Stimulated activated naive B cell treated with anti-CD40 and anti-IgM and Interleukin-4, amounts not matched to agents 10 μg/mL and 1 μg/mL and 100 μg/mL, for 72 hours (primary cell): ENCODE measurements around the gene TELO2.
A peak's percentile ranks its signal among the peaks of the same experiment; 100 is the strongest.
"Not testable (repeated sequence)": the region's sequence is repeated elsewhere in the genome, so short reads cannot be mapped to it uniquely, and the experiment has no call there.

Experiments used
- ATAC-seq, 2 donors: fragments of 150-1000 bp; cut with Tn5 transposase; replicated peaks; 2 replicates each; pipeline ENCODE4 v1.10.0; 2021; ENCODE audit warnings: moderate library complexity in 1 of 2
- DNase-seq: peaks from one replicate; pipeline ENCODE4 v3.0.0; 2021
- H3K27ac Mint-ChIP-seq: one replicate; pipeline ENCODE4 v1.8.0; 2022; ENCODE audit warnings: mild to moderate bottlenecking, mixed read lengths
- H3K27me3 Mint-ChIP-seq, 2 donors: one replicate each; pipeline ENCODE4 v1.8.0; 2022; ENCODE audit warnings: mixed read lengths in 2 of 2
- H3K36me3 Mint-ChIP-seq, 2 donors: one replicate each; pipeline ENCODE4 v1.8.0; 2022; ENCODE audit warnings: mixed read lengths in 2 of 2, mild to moderate bottlenecking in 1 of 2
- H3K4me1 Mint-ChIP-seq, 2 donors: one replicate each; pipeline ENCODE4 v1.8.0; 2022; ENCODE audit warnings: mixed read lengths in 2 of 2, mild to moderate bottlenecking in 1 of 2
- H3K4me3 Mint-ChIP-seq, 2 donors: one replicate each; pipeline ENCODE4 v1.8.0; 2022; ENCODE audit warnings: mild to moderate bottlenecking in 2 of 2, mixed read lengths in 2 of 2, moderate library complexity in 1 of 2
- H3K9me3 Mint-ChIP-seq, 2 donors: one replicate each; pipeline ENCODE4 v1.8.0; 2022; ENCODE audit warnings: mixed read lengths in 2 of 2, mild to moderate bottlenecking in 1 of 2

The TELO2 gene

DNA sequence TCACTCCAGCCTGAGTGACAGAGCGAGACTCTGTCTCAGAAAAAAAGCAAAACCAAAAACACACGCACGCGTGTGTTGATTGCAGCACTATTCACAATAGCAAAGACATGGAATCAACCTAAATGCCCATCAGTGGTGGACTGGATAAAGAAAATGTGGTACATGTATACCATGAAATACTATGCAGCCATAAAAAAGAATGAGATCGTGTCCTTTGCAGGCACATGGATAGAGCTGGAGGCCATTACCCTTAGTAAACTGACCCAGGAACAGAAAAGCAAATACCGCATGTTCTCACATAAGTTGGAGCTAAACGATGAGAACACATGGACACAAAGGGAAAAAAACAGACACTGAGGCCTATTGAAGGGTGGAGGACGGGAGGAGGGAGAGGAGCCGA is 14.2 kb upstream of the TELO2 start:
- ATAC-seq, H3K36me3 Mint-ChIP-seq, H3K27me3 Mint-ChIP-seq, DNase-seq, H3K9me3 Mint-ChIP-seq: not testable (repeated sequence)
- Mint-ChIP-seq H3K27ac (peak overlapping the region; percentile 59), H3K4me1 (peaks cover 12 to 46% of the 10 kb centered on the region in 2 donors), H3K4me3 (peak overlapping the region in 1 of 2 donors; percentile 39)

DNA sequence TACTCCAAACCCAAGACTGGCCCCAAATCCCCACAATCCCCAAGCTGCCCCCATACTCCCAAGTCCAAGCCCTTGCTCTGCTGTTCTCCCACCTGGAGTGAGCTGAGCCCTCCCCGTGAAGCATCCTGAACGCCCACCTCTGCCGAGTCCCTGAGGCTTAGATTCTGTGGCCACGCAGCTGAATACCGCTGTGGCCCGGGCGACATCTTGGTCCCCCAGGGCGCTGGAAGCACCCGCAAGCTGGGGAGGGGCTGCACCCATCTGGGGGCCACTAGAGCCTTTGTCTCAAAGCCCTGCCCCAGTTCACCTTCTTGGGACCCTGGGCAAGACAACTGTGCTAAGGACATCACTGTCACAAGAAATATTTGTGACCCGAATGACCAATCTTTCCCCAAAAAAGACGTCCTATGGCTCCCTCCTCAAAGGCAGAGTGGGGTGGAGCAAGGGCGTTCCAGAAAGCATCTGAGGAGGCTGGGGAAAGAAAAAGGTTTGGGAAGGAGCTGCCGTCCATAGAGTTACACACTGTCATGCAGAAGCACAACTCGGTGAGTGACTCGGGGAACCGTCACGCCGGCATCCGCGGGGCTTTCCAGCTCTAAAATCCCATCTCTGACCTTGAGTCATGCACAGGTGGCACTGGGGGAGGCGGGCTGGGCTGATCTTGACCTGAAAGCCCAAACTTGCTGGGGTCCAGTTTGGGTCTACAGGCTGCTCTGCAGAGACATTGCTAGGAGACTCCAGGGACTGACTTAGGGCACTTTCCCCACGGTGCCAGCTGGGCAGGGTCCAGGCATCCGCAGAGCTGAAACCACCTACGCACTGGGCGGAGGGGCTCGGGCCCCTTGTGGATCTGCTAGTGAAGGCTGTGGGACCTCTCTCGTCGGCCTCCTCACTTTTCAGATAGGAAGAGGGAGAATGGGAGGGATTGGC is 11.0 kb upstream of the TELO2 start:
- H3K4me3 Mint-ChIP-seq, result peak overlapping the region in 1 of 2 donors; percentile 11
- peaks cover 12 to 33% of the 10 kb centered on the region in 2 donors for H3K4me1 Mint-ChIP-seq
- DNase-seq (no peak), ATAC-seq (no peak)
- H3K36me3 Mint-ChIP-seq, result peaks cover 5 to 6% of the 10 kb centered on the region in 2 donors
- H3K27ac Mint-ChIP-seq, result peak overlapping the region; percentile 51
- H3K27me3 Mint-ChIP-seq, result no peaks in the 10 kb centered on the region
- H3K9me3 Mint-ChIP-seq, result peaks cover 5% of the 10 kb centered on the region in 2 donors

DNA sequence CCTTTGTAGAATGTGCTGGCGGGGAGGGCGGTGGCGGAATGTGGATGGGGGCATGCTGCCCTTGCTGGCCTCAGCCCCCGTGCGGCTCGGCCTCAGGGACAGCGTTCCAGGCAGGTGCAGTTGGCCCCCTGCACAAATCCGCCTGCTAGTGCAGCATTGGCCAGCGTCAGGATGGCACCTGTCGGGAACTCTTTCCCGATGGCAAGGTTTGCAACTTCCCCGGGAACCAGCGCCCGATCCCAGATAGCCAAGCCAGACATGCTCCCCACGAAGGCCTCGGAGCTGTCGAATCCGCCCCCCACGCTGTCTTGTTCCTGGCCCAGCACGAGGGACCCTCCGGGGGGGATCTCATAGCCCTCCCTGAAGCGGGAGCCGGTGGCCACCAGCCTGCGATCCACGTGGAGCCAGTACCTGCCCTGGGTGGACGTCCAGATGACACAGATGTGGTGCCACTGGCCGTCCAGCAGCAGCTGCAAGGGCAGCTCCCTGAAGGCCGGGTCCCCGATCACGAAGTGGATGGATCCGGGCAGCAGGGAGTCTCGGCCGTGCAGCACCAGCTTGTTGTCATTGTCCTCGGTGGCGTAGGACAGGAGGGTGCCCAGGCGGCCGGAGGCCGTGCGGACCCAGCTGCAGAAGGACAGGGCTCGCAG is 7.2 kb upstream of the TELO2 start:
- H3K9me3 Mint-ChIP-seq, result peaks cover 3 to 4% of the 10 kb centered on the region in 2 donors
- no peak overlapping the region for H3K4me3 Mint-ChIP-seq
- no peak for ATAC-seq
- DNase-seq, result no peak
- H3K27me3 Mint-ChIP-seq, result no peaks in the 10 kb centered on the region
- no peak overlapping the region for H3K27ac Mint-ChIP-seq
- peaks cover 3 to 4% of the 10 kb centered on the region in 2 donors for H3K36me3 Mint-ChIP-seq
- peaks cover 7 to 16% of the 10 kb centered on the region in 2 donors for H3K4me1 Mint-ChIP-seq

DNA sequence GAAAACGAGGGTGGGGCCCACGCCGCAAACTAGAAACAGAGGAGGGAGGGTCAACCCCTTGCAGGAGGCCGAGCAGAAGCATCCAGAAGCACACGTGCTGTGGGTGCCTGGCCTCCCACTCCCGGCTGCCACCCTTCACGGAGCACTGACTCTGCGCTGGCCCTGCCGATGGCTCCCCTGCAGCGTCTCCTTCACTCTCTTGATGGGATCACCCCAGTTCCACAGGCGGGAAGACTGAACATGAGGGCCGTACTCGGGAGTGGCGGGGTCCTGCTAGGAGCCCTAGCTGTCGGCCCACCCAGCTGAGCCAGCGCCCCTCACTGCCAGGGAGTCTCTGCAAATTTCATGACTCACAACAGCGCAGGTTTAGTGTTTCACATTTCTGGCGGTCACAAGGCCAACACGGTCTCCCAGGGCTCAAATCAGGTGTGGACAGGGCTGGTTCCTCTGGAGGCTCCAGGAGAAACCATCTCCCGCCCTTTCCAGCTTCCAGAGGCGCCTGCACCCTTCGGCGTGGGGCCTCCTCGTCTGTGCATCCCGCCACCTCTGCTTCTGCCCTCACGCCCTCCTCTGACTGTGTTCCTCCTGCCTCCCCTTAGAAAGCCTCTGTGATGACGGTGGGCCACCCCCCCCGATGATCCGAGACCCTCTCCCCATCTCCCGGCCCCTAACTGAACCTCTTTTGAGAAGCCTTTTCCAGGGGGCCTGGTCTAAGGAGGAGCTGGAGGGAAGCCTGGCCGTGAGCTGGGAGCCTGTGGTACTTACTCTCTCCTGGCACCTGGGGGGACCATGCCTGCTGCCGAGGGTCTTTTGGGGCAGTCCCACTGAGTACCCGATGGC is 6.4 kb upstream of the TELO2 start:
- H3K4me1 Mint-ChIP-seq, result peaks cover 3 to 8% of the 10 kb centered on the region in 2 donors
- DNase-seq (no peak), ATAC-seq (no peak)
- H3K4me3 Mint-ChIP-seq, result no peak overlapping the region
- no peaks in the 10 kb centered on the region for H3K36me3 Mint-ChIP-seq
- peak overlapping the region; percentile 70 for H3K27ac Mint-ChIP-seq
- H3K9me3 Mint-ChIP-seq, result no peaks in the 10 kb centered on the region
- H3K27me3 Mint-ChIP-seq, result no peaks in the 10 kb centered on the region

DNA sequence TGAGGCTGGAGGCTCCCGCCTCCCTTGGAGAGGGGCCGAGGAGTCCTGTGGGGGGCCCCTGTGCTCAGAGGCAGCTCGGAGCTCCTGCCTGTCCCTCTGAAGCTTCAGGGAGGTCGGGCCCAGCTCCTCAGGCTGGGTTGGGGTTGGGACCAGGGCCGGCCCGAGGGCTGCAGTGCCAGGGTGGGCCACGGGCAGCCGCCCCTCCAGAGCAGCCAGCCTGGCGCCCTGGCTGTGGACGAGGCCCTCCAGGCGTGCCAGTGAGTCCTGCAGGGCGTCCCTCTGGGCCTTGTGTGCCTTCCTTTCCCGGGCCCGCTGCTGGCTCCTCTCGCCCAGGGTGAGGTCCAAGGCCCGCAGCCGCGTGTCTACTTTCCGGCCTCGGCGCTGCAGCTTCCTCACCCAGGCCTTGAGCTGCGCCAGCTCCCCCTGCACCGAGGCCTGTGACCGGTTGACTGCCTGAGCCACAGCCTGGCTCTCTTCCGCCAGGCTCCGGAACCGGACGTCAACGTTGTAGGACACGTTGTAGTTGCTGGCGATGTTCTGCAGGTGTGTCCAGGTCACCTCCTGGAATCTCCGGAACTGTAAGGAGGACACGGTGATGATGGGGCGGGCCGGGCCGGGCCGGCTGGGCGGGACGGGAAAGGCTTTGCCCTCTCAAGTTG is 5.6 kb upstream of the TELO2 start:
- DNase-seq (no peak), ATAC-seq (no peak)
- Mint-ChIP-seq H3K27me3 (no peaks in the 10 kb centered on the region), H3K36me3 (no peaks in the 10 kb centered on the region), H3K9me3 (no peaks in the 10 kb centered on the region), H3K27ac (no peak overlapping the region), H3K4me1 (peaks cover 3 to 10% of the 10 kb centered on the region in 2 donors), H3K4me3 (no peak overlapping the region)

DNA sequence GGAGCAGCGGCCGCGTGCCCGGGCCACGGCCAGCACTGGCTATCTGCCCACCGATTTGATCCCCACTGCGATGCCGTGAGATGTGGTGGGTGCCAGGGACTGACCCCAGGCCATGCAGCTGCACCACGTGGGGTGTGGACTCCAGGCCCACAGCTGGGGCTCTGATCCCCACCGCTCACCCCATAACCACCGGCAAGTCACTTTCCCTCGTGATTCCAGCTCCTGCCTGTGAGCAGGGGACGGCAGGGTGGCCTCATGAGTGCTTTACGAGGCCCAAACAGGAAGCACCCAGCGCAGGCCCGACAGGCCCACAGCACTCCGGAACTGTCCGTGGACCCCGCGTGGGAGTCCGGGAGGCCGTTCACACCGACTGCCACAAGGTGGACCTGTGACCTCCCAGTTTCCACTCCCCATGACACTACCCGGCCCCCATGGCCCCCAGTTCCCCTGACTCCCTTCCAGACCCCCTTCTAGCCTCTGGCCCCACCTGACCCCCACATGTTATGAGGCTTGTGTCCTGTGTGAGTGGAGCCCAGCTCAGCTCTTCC is 5.0 kb upstream of the TELO2 start:
- H3K27me3 Mint-ChIP-seq, result no peaks in the 10 kb centered on the region
- DNase-seq (no peak), ATAC-seq (no peak)
- H3K9me3 Mint-ChIP-seq, result no peaks in the 10 kb centered on the region
- peaks cover 6 to 12% of the 10 kb centered on the region in 2 donors for H3K4me1 Mint-ChIP-seq
- no peak overlapping the region for H3K27ac Mint-ChIP-seq
- no peak overlapping the region for H3K4me3 Mint-ChIP-seq
- H3K36me3 Mint-ChIP-seq, result peaks cover 0 to 3% of the 10 kb centered on the region in 2 donors

DNA sequence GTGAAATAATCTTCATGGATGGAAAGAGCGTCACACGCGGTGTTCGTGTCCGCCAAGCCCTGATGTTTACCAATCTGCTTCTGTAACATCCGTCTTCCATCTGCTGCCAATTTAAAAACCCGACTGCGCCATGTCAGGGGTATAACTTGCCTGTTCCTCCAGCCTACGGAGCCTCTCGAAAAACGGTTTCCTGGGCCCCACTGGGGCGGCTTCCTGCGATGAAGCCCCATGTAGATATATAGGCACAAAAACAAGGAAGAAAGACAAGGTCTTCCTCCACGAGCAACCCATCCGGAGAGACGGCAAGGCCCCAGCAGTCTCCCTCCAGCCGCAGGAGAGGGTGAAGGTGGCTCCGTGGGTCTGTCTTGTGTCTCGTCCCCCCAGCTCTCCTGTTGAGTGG is 4.5 kb upstream of the TELO2 start, which contains the start of gene PTX4:
TSS of gene PTX4 (minus strand) at position 326 of the 400 bp plus-strand sequence. CDS start at position 291, 35 bp downstream.
- no peak within 1 kb of the TSS for H3K4me3 Mint-ChIP-seq
- peaks cover 6 to 12% of the 10 kb centered on the region in 2 donors for H3K4me1 Mint-ChIP-seq
- peaks cover 0 to 3% of the 10 kb centered on the region in 2 donors for H3K36me3 Mint-ChIP-seq
- H3K27ac Mint-ChIP-seq, result no peak within 1 kb of the TSS
- DNase-seq (no peak), ATAC-seq (no peak)
- H3K9me3 Mint-ChIP-seq, result no peaks in the 10 kb centered on the region
- no peaks in the 10 kb centered on the region for H3K27me3 Mint-ChIP-seq

DNA sequence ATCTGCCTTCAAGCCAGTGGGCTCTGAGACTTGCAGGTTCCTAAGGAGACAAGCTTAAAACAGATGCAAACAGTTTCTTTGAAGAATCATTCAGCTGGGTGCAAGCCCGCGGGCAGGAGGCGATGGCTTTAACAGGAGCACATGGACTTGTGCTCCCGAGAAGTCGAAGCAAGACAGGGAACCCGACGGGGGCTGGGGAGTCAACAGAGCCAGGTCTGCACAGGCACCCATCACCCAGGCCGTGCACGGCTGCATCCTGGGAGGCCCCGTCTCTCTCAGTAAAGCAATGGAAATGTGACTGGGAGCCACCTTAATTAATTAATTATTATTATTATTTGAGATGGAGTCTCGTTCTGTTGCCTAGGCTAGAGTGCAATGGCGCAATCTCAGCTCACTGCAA is 4.1 kb upstream of the TELO2 start:
- Mint-ChIP-seq H3K4me1 (peaks cover 6 to 17% of the 10 kb centered on the region in 2 donors), H3K36me3 (peaks cover 0 to 3% of the 10 kb centered on the region in 2 donors), H3K27me3 (no peaks in the 10 kb centered on the region), H3K27ac (no peak overlapping the region), H3K4me3 (no peak overlapping the region), H3K9me3 (no peaks in the 10 kb centered on the region)
- no peak for ATAC-seq
- DNase-seq, result no peak

DNA sequence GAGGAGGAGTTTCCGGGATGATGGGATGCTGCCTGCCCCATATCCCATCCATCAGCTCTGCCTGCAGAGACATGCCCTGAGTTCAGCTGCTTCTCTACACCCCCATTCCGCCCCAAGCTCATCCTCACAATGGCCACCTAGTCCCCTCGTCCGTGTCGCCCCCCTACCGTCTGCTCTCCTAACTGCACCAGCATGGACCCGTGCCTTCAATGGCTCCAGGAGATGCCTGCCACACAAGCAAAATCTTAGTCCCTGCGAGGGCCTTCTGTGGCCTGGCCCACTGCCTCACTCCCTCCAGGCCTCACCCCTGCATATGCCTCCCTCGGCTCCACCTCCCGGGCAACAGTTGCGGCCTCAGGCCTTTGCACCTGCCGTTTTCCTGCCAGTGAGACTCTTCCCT is 1.8 kb upstream of the TELO2 start:
- H3K4me3 Mint-ChIP-seq, result no peak overlapping the region
- H3K36me3 Mint-ChIP-seq, result peaks cover 0 to 6% of the 10 kb centered on the region in 2 donors
- no peaks in the 10 kb centered on the region for H3K27me3 Mint-ChIP-seq
- ATAC-seq (no peak), DNase-seq (no peak)
- H3K27ac Mint-ChIP-seq, result peak overlapping the region; percentile 26
- H3K9me3 Mint-ChIP-seq, result no peaks in the 10 kb centered on the region
- peaks cover 8 to 21% of the 10 kb centered on the region in 2 donors for H3K4me1 Mint-ChIP-seq

DNA sequence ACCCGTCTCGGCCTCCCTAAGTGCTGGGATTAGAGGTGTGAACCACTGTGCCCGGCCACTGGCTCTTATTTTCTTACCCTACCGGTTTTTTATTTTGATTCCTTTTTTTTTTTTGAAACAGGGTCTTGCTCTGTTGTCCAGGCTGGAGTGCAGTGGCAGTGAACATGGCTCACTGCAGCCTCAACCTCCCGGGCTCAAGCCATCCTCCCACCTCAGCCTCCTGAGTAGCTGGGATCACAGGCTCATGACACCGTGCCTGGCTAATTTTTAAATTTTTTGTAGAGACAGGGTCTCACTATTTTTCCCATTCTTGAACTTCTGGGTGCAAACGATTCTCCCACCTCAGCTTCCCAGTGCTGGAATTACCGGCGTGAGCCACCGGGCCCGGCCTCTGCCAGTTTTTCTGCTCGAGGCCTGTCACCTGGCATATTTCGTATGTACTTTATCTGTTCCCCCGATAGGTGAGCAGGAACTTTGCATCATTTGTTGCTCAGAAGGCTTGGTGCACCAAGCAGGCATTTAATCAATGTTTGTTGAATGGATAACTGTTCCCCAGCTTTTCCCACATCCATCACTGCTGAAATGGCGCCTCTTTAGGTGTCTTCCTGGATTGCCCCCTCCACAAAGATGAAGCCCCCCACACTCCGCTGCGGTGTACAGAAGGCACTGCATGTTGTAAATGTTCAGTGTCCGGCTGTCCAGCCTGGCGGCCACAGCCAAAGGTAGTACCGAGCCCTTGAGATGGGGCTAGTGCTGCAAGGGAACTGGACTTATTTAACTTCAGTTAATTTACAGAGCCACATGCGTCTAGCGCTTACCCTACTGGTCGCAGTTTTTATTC is 858 bp upstream of the TELO2 start:
- H3K4me3 Mint-ChIP-seq, result peak overlapping the region; percentile 95 to 99
- ATAC-seq, result no peak
- H3K36me3 Mint-ChIP-seq, result peaks cover 7 to 12% of the 10 kb centered on the region in 2 donors
- H3K4me1 Mint-ChIP-seq, result peaks cover 12 to 21% of the 10 kb centered on the region in 2 donors
- no peaks in the 10 kb centered on the region for H3K27me3 Mint-ChIP-seq
- no peak for DNase-seq
- H3K27ac Mint-ChIP-seq, result peak overlapping the region; percentile 100
- H3K9me3 Mint-ChIP-seq, result no peaks in the 10 kb centered on the region

DNA sequence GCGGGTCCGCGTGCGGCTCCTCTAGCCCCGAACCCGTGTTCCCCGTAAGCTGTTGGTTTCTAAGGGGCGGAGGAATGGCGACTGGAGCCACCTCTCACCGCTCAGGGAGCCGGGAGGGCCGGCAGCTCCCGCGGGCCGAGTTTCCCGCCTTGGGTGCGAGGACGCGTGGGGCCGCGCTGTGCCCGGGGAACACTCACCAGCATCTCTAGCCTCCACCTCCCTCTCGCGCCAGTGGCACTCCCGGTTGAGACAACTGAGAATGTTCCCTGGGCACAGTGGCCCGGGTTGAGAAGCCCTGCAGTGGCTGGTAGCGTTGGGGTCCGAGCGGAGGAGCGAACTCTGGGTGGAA is 560 bp downstream of the TELO2 start:
- H3K9me3 Mint-ChIP-seq, result no peaks in the 10 kb centered on the region
- H3K4me3 Mint-ChIP-seq, result peak overlapping the region; percentile 95 to 99
- ATAC-seq (peak; percentile 38 to 41), DNase-seq (no peak)
- H3K27ac Mint-ChIP-seq, result peak overlapping the region; percentile 100
- H3K4me1 Mint-ChIP-seq, result peaks cover 9 to 21% of the 10 kb centered on the region in 2 donors
- H3K27me3 Mint-ChIP-seq, result no peaks in the 10 kb centered on the region
- H3K36me3 Mint-ChIP-seq, result peaks cover 18 to 23% of the 10 kb centered on the region in 2 donors

DNA sequence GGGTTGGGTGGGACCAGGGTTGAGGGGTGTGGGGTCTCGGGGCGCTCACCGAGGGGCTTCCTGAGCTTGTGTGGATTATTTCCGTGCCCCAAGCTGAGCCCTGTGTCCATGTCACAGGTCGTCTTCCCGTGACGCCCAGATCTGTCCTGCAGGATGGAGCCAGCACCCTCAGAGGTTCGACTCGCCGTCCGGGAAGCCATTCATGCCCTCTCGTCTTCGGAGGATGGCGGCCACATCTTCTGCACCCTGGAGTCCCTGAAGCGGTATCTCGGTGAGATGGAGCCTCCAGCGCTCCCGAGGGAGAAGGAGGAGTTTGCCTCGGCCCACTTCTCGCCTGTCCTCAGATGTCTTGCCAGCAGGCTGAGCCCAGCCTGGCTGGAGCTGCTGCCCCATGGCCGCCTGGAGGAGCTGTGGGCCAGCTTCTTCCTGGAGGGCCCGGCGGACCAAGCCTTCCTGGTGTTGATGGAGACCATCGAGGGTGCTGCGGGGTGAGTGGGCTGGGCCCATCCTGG is 1.0 kb downstream of the TELO2 start:
- no peak for DNase-seq
- Mint-ChIP-seq H3K27me3 (no peaks in the 10 kb centered on the region), H3K27ac (peak overlapping the region; percentile 100)

More for the DNA sequence above, 1.0 kb downstream of the TELO2 start:
- H3K4me3 Mint-ChIP-seq, result peak overlapping the region; percentile 95 to 99
- no peaks in the 10 kb centered on the region for H3K9me3 Mint-ChIP-seq
- peaks cover 19 to 25% of the 10 kb centered on the region in 2 donors for H3K36me3 Mint-ChIP-seq
- peaks cover 9 to 21% of the 10 kb centered on the region in 2 donors for H3K4me1 Mint-ChIP-seq
- no peak for ATAC-seq
